ENCODE measurements around the gene ARPP19.
"Not testable (repeated sequence)": the region's sequence is repeated elsewhere in the genome, so short reads cannot be mapped to it uniquely, and the experiment has no call there.

ARPP19 gene

GRCh38 chr15:52551186-52551585, 17.6 kb downstream of the ARPP19 start:
- not testable (repeated sequence) for DNase-seq (ENCODE audit: low read depth)

GRCh38 chr15:52546031-52546751, 22.6 kb downstream of the ARPP19 start:
- no peak for DNase-seq (ENCODE audit: low read depth)

- DNase-seq (ENCODE audit: low read depth): no peak
These were observed 28.3 kb downstream of the ARPP19 start for GRCh38 chr15:52540374-52541012.

- no peak for DNase-seq (ENCODE audit: low read depth)
These were observed 31.4 kb downstream of the ARPP19 start for GRCh38 chr15:52537459-52537858.

GRCh38 chr15:52532427-52532826, 36.4 kb downstream of the ARPP19 start:
- no peak for DNase-seq (ENCODE audit: low read depth)

- DNase-seq (ENCODE audit: low read depth): no peak
These were observed 38.9 kb downstream of the ARPP19 start for GRCh38 chr15:52529940-52530339.

- peak; percentile 7 for DNase-seq (ENCODE audit: low read depth)
These were observed 39.4 kb downstream of the ARPP19 start for GRCh38 chr15:52529341-52529924.

- peak; percentile 69 for DNase-seq (ENCODE audit: low read depth)
These were observed 40.1 kb downstream of the ARPP19 start, which contains the start of gene MYO5A for GRCh38 chr15:52528564-52529340. Gene MYO5A, minus strand, starts transcription at chr15:52528880. Its CDS starts 74 bp downstream, at chr15:52528806.

- DNase-seq (ENCODE audit: low read depth): peak; percentile 23
These were observed 40.8 kb downstream of the ARPP19 start for GRCh38 chr15:52527911-52528563.

GRCh38 chr15:52527196-52527910, 41.5 kb downstream of the ARPP19 start:
- no peak for DNase-seq (ENCODE audit: low read depth)

GRCh38 chr15:52524223-52525136, 44.4 kb downstream of the ARPP19 start:
- no peak for DNase-seq (ENCODE audit: low read depth)

GRCh38 chr15:52523647-52524046, 45.2 kb downstream of the ARPP19 start:
- DNase-seq (ENCODE audit: low read depth): no peak

GRCh38 chr15:52523192-52523591, 45.6 kb downstream of the ARPP19 start:
- DNase-seq (ENCODE audit: low read depth): no peak

- no peak for DNase-seq (ENCODE audit: low read depth)
These were observed 47.1 kb downstream of the ARPP19 start for GRCh38 chr15:52521682-52522081.

- DNase-seq (ENCODE audit: low read depth): no peak
These were observed 48.4 kb downstream of the ARPP19 start for GRCh38 chr15:52520421-52520820.

- no peak for DNase-seq (ENCODE audit: low read depth)
These were observed 50.1 kb downstream of the ARPP19 start for GRCh38 chr15:52518487-52519371.

GRCh38 chr15:52517014-52517413, 51.8 kb downstream of the ARPP19 start:
- DNase-seq (ENCODE audit: low read depth): no peak

- no peak for DNase-seq (ENCODE audit: low read depth)
These were observed 53.5 kb downstream of the ARPP19 start for GRCh38 chr15:52515343-52515742.

- no peak for DNase-seq (ENCODE audit: low read depth)
These were observed 54.3 kb downstream of the ARPP19 start for GRCh38 chr15:52514482-52514881.

Data from stimulated activated CD8-positive, alpha-beta memory T cell treated with anti-CD3 and anti-CD28 coated beads, Interleukin-12 subunit alpha, Interleukin-12 subunit beta, amount 100 ng/mL, for 4 hours (primary cell).